ENCODE results near the gene GNAI2.
"Not testable (repeated sequence)": the region's sequence is repeated elsewhere in the genome, so short reads cannot be mapped to it uniquely, and the experiment has no call there.

Gene GNAI2

DNA sequence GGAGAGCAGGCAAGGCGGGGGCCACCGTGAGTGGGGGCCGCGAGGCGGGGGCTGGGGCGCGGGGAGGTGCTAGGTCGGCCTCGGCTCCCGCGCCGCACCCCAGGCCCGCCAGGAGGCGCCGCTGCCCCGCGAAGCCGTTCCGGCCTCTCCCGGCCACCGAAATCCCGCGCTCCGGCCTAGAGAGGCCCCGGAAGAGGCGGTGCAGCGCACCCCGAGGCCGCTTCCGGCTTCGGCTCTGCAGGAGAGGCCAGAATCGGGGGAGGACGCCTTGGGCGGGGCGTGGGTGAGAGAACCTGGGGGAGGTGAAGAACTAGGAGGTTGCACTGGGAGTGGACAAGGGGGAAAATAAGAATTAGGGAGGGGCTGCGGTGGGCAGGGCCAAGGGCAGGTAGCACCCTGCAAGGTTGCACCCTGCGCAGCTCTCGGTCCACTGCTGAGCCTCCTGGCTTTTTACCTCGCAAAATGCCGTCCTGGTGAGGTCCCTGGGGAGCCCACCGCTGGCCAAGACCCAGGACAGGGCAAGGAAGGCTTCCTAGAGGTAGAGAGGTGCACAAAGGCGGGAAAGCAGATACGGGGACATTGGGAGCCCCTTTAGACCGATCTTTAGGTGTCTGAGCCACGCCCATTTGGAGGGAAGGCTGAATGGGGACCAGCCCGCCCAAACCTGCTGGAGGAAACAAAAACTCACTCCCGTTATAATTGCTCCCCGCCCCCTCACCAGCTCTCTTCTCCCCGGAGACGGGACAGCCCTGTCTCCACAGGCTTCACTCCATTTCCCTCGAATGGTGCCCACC is 8.4 kb upstream of the GNAI2 start:
- DNase-seq = peak; percentile 85 to 87

DNA sequence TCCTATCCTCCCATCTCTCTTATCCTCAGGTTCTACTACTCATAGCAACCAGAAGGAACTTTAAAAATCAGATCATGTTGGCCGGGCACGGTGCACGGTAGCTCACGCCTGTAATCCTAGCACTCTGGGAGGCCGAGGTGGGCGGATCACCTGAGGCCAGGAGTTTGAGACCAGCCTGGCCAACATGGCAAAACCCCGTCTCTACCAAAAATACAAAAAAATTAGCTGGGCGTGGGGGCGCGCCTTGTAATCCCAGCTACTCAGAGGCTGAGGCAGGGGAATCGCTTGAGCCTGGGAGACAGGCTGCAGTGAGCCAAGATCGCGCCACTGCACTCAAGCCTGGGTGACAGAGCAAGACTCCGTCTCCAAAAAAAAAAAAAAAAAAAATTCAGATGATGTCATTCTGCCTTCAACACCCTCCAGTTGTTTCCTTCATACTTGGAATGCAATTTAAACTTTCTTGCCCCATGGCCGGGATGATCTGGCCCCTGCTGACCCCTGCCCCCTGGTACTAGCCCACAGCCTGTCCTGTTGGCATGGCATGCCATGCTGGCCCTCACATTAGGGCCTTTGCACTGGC is 7.7 kb upstream of the GNAI2 start:
- DNase-seq = not testable (repeated sequence)

DNA sequence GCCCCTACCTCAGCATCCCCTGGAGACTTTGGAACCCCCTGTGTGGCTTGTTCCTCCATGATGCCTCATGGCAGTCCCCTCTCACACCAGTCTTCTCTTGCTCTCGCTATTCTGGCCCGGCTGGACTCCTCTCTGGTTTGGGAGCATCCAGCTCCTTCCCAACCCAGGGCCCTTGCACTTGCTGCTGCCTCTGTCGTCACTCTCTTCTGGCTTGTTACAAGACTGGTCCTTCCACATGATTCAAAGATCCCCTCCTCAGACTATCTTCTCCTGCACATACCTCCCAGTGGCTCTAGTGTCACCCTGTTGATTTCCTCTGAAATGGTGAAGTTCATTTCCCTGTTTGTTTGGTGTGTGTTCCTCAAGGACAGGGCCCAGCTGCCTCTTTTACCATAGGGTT is 6.5 kb upstream of the GNAI2 start:
- no peak for DNase-seq

DNA sequence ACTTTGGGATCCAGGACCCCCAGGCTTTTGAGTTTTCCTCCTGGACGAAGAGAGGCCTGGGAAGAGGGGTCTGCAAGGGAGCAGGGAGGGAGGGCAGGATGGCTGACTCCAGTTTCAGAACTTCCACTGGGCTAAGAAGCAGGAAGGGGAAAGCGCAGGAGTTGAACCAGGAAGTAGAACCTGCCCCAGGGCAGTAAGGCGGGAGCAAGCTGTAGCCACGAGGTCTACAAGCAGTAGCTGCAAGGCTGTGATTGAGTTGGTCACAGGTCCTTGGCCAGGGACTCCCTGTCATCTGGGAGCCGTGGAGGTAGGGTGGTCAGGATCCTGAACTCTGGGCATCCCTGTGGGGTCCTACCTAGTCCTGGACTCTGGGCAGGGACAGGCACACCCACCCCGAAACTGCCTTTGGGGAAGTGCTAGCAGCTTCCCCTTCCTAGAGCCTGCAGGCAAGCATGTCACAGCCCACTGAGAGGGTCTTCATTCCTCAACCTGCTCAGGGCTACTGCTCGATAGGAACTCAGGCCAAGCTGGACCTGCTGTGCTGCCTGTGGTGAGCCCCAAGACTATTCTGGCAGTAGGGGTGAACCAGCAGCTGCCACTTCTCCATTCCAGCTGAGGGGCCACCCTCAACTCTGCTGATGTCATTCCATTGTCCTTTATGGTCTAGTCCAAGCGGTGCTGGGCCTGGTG is 5.8 kb upstream of the GNAI2 start:
- DNase-seq = no peak

DNA sequence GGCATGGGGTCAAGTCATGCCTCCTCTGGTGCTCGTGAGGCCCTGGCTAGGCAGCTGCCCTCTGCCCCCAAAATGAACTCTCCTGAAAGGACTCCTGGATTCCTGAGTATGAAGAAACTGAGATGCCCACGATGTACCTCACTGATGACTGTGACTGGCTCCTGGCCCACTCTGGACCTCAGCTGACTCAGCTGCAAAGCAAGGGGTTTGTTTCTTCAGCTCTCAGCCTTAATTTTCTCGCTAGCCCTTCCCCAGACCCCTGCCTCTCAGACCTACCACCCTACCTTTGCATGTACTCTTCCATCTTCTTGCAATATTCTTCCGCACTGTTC is 5.2 kb upstream of the GNAI2 start:
- DNase-seq = no peak

DNA sequence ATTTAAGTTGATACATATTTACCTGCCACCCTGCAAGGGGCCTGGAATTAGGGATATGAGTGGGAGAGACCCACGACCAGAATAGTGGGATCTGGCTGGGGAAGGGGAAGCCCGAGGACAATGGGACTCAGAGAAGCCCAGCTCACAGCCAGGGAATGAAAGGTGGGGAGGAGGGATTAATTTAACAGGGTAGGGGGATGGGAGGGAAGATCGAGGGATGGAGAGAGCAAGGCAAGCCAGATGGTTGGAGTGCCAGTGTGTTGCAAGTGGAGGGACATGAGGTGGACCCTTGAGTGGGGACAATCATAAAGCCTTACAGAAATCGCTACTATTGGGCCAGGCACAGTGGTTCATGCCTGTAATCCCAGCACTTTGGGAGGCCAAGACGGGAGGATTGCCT is 4.4 kb upstream of the GNAI2 start:
- DNase-seq = no peak

DNA sequence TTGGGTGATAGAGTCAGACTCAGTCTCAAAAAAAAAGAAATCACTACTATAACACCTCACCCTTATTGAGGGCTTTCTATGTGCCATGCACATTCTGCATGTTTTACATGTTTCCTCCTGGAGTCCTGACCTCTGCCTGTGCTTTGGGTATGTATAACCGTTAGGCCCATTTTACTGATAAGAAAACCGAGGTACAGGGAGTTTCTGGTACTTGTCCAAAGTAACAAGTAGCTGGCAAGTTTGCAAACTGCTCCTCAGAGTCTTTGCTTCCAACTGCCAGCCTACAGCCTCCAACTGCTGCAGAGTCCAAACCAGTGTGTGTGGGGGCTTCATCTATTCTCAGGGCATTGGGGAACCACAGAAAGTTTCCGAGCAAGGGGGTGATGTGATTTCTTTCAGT is 3.7 kb upstream of the GNAI2 start:
- DNase-seq = no peak

DNA sequence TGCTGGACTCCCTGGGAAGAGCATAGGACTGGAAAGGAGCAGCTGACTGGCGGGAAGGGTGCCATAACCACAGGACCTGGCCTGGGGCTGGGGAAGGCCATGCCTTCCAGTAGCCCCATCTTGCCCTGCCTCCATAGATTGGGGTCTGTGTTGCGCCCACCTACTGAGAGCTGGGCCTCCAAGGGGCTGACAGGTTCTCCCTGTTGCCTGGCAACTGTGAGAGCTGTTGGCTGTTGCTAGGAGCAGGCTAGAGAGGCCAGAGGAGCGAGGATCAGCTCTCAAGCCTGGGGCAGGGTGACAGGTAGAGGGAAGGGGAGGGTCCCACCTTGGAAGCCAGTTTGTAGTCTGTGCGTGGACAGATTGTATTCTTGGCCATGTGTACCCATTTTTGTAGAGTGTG is 2.8 kb upstream of the GNAI2 start:
- DNase-seq = no peak

DNA sequence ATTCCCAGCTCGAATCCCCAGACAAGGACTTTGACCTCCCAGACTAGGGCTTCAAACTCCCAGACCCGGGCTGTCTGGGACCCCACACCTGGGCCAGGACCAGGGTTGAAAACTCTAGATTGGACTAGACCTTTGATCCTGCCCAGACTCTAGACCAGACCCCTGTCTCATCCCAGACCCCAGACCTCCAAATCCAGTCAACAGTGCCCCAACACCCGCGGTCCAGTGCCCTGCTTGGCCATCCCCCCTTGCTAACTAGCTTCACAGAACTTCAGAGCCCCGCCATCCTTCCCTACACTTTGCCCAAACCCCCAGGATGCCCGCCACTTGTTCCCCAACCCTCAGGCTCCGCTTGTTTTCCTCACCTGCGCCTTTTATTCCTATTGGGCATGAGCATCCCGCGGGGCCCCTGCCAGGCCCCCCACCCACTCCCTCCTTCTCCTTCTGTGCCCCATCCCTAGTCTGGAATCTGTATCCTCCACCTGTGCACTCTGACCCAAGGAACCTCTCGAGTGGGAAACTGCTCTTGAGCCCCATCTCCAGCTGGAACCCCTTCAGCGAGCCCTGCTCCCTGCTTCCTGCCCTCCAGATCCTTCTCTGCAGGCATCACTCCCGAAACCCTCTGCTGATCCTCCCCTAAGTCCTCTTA is 604 bp downstream of the GNAI2 start:
- DNase-seq = no peak

DNA sequence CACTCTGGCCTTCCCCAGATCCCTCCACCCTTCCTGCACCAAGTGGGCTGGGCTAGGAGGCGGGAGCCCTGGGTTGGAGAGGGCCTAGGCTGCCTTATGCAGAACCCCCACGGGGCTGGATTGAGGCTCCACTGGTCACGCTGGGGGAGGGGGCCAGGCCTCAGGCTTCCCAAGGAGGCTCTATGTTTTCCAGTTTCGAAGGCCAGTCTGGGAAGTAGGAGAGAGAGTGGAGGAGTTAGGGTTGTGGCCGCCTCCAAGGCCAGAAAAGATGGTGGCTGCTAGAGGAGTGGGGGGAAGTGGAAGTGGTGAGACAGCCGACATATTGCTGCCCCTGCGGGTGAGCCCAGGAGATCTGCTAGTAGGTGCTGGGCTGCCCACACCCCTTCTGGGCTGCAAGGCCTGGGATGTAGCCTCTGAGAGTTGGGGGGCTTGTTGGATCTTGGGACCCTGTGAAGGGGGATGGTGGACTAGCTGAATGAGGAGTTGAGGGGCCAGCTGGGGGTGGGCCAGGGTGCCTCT is 1.2 kb downstream of the GNAI2 start:
- DNase-seq = no peak

DNA sequence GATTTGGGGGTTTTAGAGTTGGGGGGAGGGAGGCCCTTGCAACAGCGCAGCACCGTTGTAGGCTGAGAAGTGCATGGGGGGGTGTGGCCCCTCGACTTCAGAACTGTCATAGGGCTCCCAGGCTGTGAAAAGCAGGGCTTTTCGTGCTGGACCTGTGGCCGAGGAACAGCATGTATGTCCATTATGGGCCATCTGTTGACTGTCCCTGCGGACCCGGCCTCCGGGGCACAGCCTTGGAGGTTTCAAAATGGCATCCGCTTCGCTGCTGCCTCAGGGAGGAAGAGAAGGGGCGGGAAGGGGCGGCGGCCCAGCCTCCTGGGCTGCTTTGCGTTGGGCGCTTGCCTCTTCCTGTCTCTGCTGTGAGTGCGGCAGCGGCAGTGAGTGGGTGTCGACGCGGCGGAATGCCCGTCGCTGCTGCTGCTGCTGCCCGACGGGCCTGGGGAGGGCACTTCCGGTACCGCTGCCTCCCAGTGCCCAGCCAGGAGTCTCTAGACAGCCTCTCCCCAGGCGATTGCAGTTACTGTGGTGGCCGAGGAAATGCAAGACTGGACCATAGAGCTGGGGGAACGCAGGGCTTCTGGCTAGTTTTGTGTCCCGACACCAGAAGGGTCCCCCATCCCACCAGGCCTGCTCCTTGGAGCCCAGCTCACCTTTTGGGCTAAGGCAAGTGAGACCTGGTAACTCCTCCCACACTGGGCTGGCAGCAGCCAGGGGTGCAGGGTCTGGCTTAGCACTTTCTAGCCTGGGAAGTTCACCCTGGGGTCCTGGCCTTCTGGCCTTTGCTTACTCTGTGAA is 1.9 kb downstream of the GNAI2 start:
- DNase-seq = peak; percentile 81 to 85

DNA sequence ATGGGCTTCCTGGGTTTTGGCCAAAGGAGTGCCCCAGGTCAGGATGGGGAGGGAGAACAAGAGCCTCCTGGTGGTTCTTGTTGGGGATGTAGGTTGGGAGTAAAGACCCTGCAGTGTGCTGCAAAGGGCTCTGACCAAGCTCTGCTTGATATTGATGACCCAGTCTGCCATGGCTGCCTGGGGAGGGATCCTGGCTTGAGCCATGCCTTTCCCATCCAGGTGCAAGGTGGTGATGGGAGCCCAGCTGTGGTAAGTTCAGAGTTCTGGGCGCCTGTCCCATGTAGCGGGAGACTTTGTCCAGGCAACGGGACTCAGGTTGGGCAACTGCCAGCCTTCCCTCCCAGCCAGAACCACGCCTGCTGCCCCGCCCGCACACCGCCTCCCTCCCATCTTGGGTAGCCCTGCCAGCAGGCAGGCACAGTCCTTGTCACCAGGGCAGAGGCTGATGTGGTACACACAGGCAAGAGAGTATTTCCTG is 2.6 kb downstream of the GNAI2 start:
- no peak for DNase-seq

DNA sequence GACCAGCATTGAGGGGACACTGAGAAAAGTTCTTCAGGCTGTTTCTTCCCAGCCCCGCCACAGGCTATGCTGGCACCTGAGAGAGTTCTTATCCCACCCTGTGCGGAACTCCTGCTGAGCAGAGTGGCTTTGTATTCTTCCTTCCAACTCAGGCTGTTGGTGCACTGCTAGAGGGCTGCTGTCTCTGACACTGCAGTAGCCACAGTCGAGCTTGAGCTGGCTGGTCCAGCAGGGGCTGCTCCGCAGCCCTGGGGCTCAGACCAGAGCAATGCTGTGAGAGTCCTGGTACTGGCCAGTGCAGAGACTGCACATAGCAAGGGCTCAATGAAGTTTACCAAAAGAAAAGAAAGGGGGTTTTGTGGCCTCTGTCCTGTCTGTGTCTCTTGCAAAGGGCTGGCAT is 3.6 kb downstream of the GNAI2 start:
- DNase-seq = no peak

DNA sequence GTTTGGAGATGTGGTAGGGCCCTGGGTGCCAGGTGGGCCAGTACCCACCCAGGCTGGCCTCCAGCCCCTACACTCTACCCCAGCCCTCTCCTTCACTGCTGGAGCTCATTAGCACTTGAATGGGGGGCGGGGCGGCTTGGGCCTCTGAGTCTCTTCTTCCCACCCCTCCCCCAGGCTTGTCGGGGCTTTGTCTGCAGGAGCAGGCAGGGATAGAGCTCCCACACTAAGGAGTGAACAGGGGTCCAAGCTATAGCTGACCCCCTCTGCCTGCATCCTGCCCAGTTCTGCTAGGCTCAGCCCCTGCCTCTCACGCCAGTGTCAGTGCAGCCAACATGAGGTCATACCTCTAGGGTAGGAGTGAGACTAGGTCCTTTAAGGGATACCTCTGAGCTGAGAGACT is 5.2 kb downstream of the GNAI2 start:
- no peak for DNase-seq

DNA sequence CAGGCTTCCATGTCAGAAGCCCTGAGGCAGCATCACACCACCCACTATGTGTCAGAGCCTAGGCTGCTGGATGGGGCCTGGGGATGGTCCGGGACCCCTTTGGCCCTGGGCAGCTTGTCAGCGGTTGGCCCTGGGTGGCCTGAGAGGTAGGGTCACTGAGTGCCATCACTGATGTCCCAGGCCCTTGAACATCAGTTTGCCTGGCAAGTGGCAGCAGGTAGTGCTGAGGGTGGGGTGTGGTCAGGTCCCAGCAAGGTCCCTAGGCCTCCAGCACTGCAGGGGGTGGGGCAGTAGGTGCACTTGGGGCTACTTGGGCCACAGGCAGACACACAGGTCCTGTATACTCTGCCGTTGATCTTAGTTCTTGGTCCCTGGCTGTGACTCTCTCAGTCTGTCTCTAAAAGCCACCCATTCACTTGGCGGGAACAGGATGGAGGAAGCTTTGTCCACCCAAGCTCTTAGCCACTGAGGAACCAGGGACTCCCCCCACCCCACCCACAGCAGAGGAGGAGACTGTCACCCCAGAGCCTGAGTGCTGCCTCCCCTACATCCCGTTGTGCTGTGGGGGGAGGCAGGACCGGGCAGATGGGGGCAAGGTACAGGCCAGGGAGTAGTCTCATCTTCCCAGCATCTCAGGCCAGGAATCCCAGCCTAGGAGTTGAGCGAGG is 5.8 kb downstream of the GNAI2 start:
- no peak for DNase-seq

DNA sequence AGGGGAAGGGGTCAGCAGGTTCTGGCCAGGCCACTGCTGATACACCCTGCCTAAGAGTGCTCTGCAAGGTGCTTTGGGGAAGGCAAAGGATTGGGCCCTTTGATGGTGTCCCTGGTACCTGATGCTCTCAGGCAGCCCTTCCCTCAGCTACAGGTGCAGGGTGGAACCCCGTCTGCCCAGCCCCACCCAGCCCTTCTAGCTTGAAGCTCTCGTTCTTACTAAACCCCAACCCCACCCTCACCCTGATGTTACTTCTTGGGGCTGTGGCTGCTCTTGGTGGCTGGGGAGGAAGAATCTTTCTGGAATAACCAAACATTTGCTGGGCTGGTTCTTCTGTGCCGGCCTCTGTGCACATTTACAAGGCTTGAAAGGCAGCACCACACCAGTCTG is 6.4 kb downstream of the GNAI2 start:
- no peak for DNase-seq

DNA sequence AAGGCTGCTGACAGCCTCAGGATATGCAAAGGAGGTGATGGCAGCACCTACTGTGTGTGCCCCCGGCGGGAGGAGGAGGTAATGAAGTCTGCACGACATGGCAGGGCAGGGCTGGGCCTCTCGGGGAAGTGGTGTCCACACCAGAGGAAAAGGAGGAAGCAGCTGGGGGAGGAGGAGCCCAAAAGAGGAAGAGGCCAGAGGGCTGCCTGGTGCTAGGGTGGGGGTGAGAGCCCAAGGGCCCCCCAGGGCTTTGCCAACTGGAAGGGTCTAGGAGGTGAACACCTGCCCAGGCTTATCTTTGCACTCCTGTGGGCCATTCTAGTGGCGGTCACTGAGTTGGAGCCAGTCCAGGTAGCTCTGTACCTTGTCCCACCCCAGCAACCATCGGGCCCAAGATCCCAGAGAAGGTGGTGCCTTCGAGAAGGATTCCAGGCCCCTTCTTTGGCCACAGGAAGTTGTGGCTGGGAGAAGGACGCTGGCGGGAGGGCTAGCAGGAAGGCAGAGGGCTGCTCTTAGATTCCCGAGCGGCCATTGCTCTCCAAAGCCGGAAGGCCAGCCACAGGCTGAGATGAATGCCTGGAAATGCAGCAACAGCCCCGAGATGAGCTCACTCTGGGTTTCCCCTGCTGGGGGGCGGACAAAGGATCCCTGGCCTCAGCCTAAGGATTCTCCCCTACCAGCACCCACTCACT is 7.0 kb downstream of the GNAI2 start:
- DNase-seq = peak; percentile 34 to 39

DNA sequence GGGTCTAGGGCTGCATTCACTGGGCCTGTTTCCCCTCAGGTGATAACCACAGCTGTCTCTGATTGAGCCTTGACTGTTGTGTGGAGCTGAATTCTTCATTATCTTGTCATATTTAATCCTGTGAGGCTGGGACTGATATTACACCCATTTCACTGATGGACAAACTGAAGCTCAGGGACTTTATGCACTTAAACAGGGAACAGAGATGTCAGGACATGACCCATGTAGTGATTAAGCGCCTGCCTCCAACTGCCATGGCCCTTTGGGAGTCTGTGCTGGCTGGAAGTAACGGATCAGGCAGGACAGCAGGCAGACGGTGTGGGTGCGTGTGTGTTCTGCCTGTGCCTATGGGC is 7.5 kb downstream of the GNAI2 start:
- DNase-seq = no peak

DNA sequence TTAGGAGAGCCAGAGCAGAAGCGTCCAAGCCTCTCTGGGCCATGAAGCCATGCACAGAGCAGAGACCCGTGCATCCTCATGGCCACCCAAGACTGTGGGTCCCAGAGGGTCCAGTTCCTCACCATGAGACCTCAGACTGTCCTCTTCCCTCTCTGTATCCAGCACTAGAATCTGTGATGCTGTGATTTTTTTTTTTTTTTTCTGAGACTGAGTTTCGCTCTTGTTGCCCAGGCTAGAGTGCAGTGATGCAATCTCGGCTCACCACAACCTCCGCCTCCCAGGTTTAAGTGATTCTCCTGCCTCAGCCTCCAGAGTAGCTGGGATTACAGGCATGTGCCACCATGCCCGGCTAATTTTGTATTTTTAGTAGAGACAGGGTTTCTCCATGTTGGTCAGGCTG is 8.8 kb downstream of the GNAI2 start:
- DNase-seq = not testable (repeated sequence)

DNA sequence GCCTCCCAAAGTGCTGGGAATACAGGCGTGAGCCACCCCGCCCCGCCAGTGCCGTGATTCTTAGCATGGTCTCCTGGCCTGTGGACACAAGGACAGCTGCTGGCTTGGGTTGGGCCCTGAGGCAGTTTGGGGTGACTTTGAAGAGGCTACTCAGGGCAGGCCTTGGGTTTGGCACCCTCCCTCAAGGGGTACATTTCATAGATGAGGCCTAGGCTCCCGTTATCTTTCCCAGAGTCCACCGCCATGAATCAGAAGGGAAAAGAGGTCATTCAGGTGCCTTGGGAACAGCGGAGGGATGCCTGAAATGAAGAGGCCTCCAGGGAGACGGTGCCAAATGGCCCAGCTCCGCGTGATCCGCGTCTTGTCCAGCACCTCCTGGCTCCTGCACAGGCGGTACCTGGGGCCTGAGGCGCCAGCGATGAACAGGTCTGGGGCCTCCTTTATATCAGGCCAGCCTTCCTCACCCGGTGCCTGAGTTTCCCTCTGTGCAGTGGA is 9.3 kb downstream of the GNAI2 start:
- no peak for DNase-seq

DNA sequence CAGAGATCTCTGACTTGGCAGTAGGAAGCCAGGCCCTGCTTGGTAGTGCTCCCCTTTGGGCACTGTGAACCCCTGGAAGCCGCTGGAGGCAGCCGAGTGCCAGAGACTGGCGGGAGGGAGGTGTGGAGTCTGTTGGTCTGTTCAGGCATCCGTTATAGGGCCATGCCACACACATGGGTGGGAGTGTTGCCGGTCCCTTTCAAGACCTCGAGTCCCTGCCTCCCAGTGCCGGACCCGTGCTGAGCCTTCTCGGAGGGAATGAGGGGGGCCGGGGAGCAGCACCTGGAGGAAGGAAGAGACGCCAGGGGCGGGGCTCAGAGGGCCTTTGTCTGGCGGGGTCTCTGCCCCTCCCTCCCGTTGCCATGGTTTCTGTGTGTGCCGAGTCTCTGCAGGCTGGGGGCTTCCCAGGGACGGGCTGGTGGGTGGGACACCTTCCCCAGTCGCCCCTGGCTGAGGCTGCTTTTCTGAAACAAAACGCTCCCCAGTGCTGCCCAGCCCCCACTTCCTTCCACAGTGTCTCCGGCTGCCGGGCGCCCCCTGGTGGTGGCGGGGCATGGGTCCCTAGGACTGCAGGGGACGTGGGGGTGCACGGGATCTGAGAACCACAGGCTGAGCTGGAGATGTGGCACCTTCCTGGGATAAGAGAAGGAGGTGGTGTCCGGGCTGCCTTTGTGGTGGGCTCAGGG is 10.0 kb downstream of the GNAI2 start:
- DNase-seq = peak; percentile 94 to 97
